ENCODE results near the gene POMGNT1.
"Not testable (repeated sequence)": the region's sequence is repeated elsewhere in the genome, so short reads cannot be mapped to it uniquely, and the experiment has no call there.

Gene POMGNT1

DNA sequence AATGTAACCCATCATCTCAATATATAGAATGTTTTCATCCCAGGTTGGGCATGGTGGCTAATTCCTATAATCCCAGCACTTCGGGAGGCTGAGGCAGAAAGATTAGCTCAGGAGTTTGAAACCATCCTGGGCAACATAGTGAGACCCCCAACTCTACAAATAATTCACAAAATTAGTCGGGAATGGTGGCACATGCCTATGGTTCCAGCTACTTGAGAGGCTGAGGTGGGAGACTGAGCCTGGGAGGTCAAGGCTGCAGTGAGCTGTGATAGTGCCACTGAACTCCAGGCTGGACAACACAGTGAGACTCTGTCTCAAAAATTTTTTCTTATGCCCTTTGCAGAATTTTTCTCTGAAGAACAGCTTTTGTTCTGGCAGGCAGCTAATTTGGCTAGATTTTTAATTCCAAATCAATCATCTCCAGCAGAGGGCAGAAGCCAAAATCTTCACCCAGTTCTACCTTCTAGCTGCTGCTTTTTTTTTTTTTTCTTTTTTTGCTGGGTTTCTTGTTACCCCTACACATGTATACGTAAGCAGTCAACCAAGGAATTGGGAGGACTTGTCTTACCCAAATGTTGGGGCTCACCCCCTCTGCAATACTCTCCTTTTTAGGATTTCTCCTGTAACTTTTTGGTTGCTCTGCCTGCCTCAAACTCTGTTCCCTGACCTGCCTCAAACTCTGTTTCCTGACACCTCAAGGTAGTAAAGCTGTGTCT, 46.6 kb upstream of the POMGNT1 start:
- H3K4me1 ChIP-seq (ENCODE audit: low read length) = peaks cover 16% of the 10 kb centered on the region
- no peak overlapping the region for H3K9ac ChIP-seq (ENCODE audit: low read length)
- no peaks in the 10 kb centered on the region for H3K9me3 ChIP-seq (ENCODE audit: insufficient read depth, low read length)
- H4K20me1 ChIP-seq (ENCODE audit: insufficient read depth, low read length) = no peaks in the 10 kb centered on the region
- no peak overlapping the region for H3K4me3 ChIP-seq (ENCODE audit: low read length)
- H3K36me3 ChIP-seq (replicated peaks; ENCODE audit: low read depth, low read length) = peaks cover 7% of the 10 kb centered on the region
- H2AFZ ChIP-seq (ENCODE audit: low read depth, low read length) = peak overlapping the region; percentile 23; the same call in 1 of the 2 replicates
- peaks cover 21% of the 10 kb centered on the region for H3K79me2 ChIP-seq (ENCODE audit: low read length)
- no peak overlapping the region for H3K27ac ChIP-seq (ENCODE audit: low read length)
- no peak overlapping the region for H3K4me2 ChIP-seq (ENCODE audit: low read length)
- TF ChIP-seq, protein P1, sequence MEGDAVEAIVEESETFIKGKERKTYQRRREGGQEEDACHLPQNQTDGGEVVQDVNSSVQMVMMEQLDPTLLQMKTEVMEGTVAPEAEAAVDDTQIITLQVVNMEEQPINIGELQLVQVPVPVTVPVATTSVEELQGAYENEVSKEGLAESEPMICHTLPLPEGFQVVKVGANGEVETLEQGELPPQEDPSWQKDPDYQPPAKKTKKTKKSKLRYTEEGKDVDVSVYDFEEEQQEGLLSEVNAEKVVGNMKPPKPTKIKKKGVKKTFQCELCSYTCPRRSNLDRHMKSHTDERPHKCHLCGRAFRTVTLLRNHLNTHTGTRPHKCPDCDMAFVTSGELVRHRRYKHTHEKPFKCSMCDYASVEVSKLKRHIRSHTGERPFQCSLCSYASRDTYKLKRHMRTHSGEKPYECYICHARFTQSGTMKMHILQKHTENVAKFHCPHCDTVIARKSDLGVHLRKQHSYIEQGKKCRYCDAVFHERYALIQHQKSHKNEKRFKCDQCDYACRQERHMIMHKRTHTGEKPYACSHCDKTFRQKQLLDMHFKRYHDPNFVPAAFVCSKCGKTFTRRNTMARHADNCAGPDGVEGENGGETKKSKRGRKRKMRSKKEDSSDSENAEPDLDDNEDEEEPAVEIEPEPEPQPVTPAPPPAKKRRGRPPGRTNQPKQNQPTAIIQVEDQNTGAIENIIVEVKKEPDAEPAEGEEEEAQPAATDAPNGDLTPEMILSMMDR (IDR thresholded peaks at IDR 0.05; ENCODE audit: low read depth, low read length) = peak; percentile 46
- TF ChIP-seq EZH2phosphoT487 (IDR thresholded peaks at IDR 0.05; ENCODE audit: low read depth) = no peak
- H3K27me3 ChIP-seq (ENCODE audit: low read depth, low read length) = no peaks in the 10 kb centered on the region

DNA sequence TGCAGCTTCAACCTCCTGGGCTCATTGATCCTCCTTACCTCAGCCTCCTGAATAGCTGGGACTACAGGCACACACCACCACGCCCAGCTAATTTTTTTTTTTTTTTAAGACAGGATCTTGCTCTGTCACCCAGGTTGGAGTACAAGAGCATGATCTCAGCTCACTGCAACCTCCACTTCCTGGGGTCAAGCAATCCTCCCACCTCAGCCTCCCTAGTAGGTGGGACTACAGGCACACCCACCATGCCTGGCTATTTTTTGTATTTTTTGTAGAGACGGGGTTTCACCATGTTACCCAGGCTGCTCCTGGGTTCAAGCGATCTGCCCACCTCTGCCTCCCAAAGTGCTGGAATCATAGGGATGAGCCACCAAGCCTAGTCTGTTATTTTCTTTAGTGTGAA, 45.6 kb upstream of the POMGNT1 start:
- peaks cover 14% of the 10 kb centered on the region for H3K4me1 ChIP-seq (ENCODE audit: low read length)
- not testable (repeated sequence) for H3K9me3 ChIP-seq (ENCODE audit: insufficient read depth, low read length); H3K9ac ChIP-seq (ENCODE audit: low read length); H3K4me2 ChIP-seq (ENCODE audit: low read length); H3K4me3 ChIP-seq (ENCODE audit: low read length); H3K36me3 ChIP-seq (replicated peaks; ENCODE audit: low read depth, low read length); H3K27me3 ChIP-seq (ENCODE audit: low read depth, low read length); H3K27ac ChIP-seq (ENCODE audit: low read length); H2AFZ ChIP-seq (ENCODE audit: low read depth, low read length); H4K20me1 ChIP-seq (ENCODE audit: insufficient read depth, low read length)
- H3K79me2 ChIP-seq (ENCODE audit: low read length) = peaks cover 13% of the 10 kb centered on the region

DNA sequence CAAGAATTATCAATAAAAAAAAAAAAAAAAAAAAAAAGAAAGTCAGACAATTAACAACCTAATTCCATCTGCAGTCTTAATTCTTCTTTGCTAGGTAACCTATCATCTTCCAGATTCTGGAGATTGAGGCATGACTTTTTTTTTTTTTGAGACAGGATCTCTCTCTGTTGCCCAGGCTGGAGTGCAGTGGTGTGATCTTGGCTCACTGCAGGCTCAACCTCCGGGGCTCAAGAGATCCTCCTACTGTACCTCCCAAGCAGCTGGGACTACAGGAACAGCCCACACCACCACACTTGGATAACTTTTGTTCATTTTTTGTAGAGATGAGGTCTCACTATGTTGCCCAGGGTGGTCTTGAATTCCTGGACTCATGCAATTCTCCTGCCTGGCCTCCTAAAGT, 44.7 kb upstream of the POMGNT1 start:
- TF ChIP-seq, protein P1 (IDR thresholded peaks at IDR 0.05; ENCODE audit: low read depth, low read length) = no peak
- TF ChIP-seq EZH2phosphoT487 (IDR thresholded peaks at IDR 0.05; ENCODE audit: low read depth) = no peak
- Histone ChIP-seq H3K9me3 (ENCODE audit: insufficient read depth, low read length) (no peaks in the 10 kb centered on the region), H3K4me3 (ENCODE audit: low read length) (no peak overlapping the region), H3K27ac (ENCODE audit: low read length) (no peak overlapping the region), H3K4me1 (ENCODE audit: low read length) (peaks cover 7% of the 10 kb centered on the region), H3K9ac (ENCODE audit: low read length) (no peak overlapping the region), H3K36me3 (replicated peaks; ENCODE audit: low read depth, low read length) (no peaks in the 10 kb centered on the region), H4K20me1 (ENCODE audit: insufficient read depth, low read length) (no peaks in the 10 kb centered on the region), H3K79me2 (ENCODE audit: low read length) (peaks cover 4% of the 10 kb centered on the region), H3K4me2 (ENCODE audit: low read length) (no peak overlapping the region), H2AFZ (ENCODE audit: low read depth, low read length) (no peak overlapping the region), H3K27me3 (ENCODE audit: low read depth, low read length) (no peaks in the 10 kb centered on the region)

DNA sequence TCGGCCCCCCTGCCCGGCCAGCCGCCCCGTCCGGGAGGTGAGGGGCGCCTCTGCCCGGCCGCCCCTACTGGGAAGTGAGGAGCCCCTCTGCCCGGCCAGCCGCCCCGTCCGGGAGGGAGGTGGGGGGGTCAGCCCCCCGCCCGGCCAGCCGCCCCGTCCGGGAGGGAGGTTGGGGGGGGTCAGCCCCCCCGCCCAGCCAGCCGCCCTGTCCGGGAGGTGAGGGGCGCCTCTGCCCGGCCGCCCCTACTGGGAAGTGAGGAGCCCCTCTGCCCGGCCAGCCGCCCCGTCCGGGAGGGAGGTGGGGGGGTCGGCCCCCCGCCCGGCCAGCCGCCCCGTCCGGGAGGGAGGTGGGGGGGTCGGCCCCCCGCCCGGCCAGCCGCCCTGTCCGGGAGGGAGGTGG, 43.5 kb upstream of the POMGNT1 start:
- H3K4me2 ChIP-seq (ENCODE audit: low read length); H3K4me3 ChIP-seq (ENCODE audit: low read length); H2AFZ ChIP-seq (ENCODE audit: low read depth, low read length); H3K9ac ChIP-seq (ENCODE audit: low read length); H3K4me1 ChIP-seq (ENCODE audit: low read length); H3K27me3 ChIP-seq (ENCODE audit: low read depth, low read length); H3K27ac ChIP-seq (ENCODE audit: low read length); H3K9me3 ChIP-seq (ENCODE audit: insufficient read depth, low read length); H4K20me1 ChIP-seq (ENCODE audit: insufficient read depth, low read length); H3K36me3 ChIP-seq (replicated peaks; ENCODE audit: low read depth, low read length); H3K79me2 ChIP-seq (ENCODE audit: low read length): not testable (repeated sequence)

DNA sequence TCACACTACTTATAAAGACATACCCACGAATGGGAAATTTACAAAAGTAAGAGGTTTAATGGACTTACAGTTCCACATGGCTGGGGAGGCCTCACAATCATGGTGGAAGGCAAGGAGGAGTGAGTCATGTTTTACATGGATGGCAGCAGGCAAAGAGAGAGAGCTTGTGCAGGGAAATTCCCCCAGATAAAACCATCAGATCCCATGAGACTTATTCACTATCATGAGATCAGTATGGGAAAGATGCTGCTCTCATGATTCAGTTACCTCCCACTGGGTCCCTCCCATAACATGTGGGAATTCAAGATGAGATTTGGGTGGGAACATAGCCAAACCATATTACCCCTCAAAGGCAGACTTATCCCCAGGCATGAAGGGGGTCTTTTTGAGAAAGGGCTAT, 40.6 kb upstream of the POMGNT1 start:
- H3K36me3 ChIP-seq (replicated peaks; ENCODE audit: low read depth, low read length); H3K27ac ChIP-seq (ENCODE audit: low read length); H3K4me2 ChIP-seq (ENCODE audit: low read length); H3K79me2 ChIP-seq (ENCODE audit: low read length); H3K27me3 ChIP-seq (ENCODE audit: low read depth, low read length); H4K20me1 ChIP-seq (ENCODE audit: insufficient read depth, low read length); H3K9me3 ChIP-seq (ENCODE audit: insufficient read depth, low read length); H3K9ac ChIP-seq (ENCODE audit: low read length); H3K4me3 ChIP-seq (ENCODE audit: low read length); H3K4me1 ChIP-seq (ENCODE audit: low read length); H2AFZ ChIP-seq (ENCODE audit: low read depth, low read length): not testable (repeated sequence)
